Neuronal stem cell (in vitro differentiated cells): ENCODE results near the gene SLC25A11.

Experiments used
- DNase-seq: peaks from one replicate; pipeline ENCODE4 v3.0.0-alpha.2; 2013; ENCODE audit warnings: low spot score
- H2AFZ ChIP-seq: one replicate; pipeline ENCODE4 v1.6.1; 2013; ENCODE audit warnings: mild to moderate bottlenecking, low read length, inconsistent platforms
- H2AK5ac ChIP-seq: 2 replicates; pipeline ENCODE4 v1.6.1; 2013; ENCODE audit warnings: low read depth, mild to moderate bottlenecking, inconsistent platforms, low read length, moderate library complexity, mixed read lengths
- H2BK120ac ChIP-seq: 2 replicates; pipeline ENCODE4 v1.6.1; 2013; ENCODE audit warnings: low read depth, mild to moderate bottlenecking, inconsistent platforms, low read length, moderate library complexity, mixed read lengths
- H2BK12ac ChIP-seq: one replicate; pipeline ENCODE4 v1.6.1; 2013; ENCODE audit warnings: low read length, inconsistent platforms
- H2BK15ac ChIP-seq: 2 replicates; pipeline ENCODE4 v1.6.1; 2013; ENCODE audit warnings: mild to moderate bottlenecking, low read length, inconsistent platforms, mixed read lengths
- H2BK5ac ChIP-seq: one replicate; pipeline ENCODE4 v1.6.1; 2013; ENCODE audit warnings: inconsistent platforms, mild to moderate bottlenecking, low read length, moderate library complexity
- H3K14ac ChIP-seq: one replicate; pipeline ENCODE4 v1.6.1; 2013; ENCODE audit warnings: low read length, inconsistent platforms
- H3K18ac ChIP-seq: 2 replicates; pipeline ENCODE4 v1.6.1; 2013; ENCODE audit warnings: low read length, inconsistent platforms
- H3K23ac ChIP-seq: 2 replicates; pipeline ENCODE4 v1.6.1; 2013; ENCODE audit warnings: low read depth, mild to moderate bottlenecking, mixed read lengths, low read length, inconsistent platforms; ENCODE audit not compliant: poor library complexity
- H3K27ac ChIP-seq: replicated peaks from 3 replicates; pipeline ENCODE4 v1.5.1; 2013; ENCODE audit warnings: low read length, inconsistent platforms
- H3K27me3 ChIP-seq, 3 experiments: 2 replicates each; pipeline ENCODE4 v1.6.1; 2013; ENCODE audit warnings: low read length in 3 of 3, mild to moderate bottlenecking in 2 of 3, inconsistent platforms in 1 of 3, low read depth in 1 of 3, mixed read lengths in 1 of 3, moderate library complexity in 1 of 3; ENCODE audit not compliant: control insufficient read depth in 3 of 3, insufficient read depth in 3 of 3
- H3K36me3 ChIP-seq, 2 donors: replicated peaks in 1 of 2; 2 replicates each; pipeline ENCODE4 v1.6.1; 2013; ENCODE audit warnings: low read length in 2 of 2; ENCODE audit not compliant: control insufficient read depth in 2 of 2, insufficient read depth in 2 of 2
- H3K4ac ChIP-seq: 2 replicates; pipeline ENCODE4 v1.6.1; 2013; ENCODE audit warnings: inconsistent platforms, mild to moderate bottlenecking, low read length, moderate library complexity
- H3K4me1 ChIP-seq, 2 donors: 1 replicate in 1 of 2; 2 replicates in 1 of 2; pipeline ENCODE4 v1.6.1; 2013; ENCODE audit warnings: low read length in 2 of 2, low read depth in 1 of 2; ENCODE audit not compliant: control insufficient read depth in 2 of 2, insufficient read depth in 1 of 2
- H3K4me2 ChIP-seq: one replicate; pipeline ENCODE4 v1.6.1; 2013; ENCODE audit warnings: mild to moderate bottlenecking, low read length, inconsistent platforms; ENCODE audit not compliant: insufficient read depth, poor library complexity, severe bottlenecking
- H3K4me3 ChIP-seq, 2 donors: 2 replicates each; pipeline ENCODE4 v1.5.1; 2013; ENCODE audit warnings: low read length in 2 of 2, mild to moderate bottlenecking in 2 of 2, inconsistent platforms in 1 of 2, moderate library complexity in 1 of 2
- H3K79me1 ChIP-seq: one replicate; pipeline ENCODE4 v1.6.1; 2013; ENCODE audit warnings: low read depth, mild to moderate bottlenecking, inconsistent platforms, low read length, moderate library complexity
- H3K9ac ChIP-seq: one replicate; pipeline ENCODE4 v1.6.1; 2013; ENCODE audit warnings: mild to moderate bottlenecking, low read depth, low read length, inconsistent platforms; ENCODE audit not compliant: poor library complexity
- H3K9me3 ChIP-seq, 2 donors: replicated peaks in 1 of 2; 2 replicates each; pipeline versions ENCODE3 to v1.6.1; 2013; ENCODE audit warnings: low read length in 2 of 2, mild to moderate bottlenecking in 2 of 2, inconsistent platforms in 1 of 2, low read depth in 1 of 2, mixed read lengths in 1 of 2, moderate library complexity in 1 of 2; ENCODE audit not compliant: control insufficient read depth in 2 of 2, insufficient read depth in 1 of 2
- H4K8ac ChIP-seq: one replicate; pipeline ENCODE4 v1.6.1; 2013; ENCODE audit warnings: low read depth, mild to moderate bottlenecking, inconsistent platforms, low read length, moderate library complexity
- H4K91ac ChIP-seq: one replicate; pipeline ENCODE4 v1.6.1; 2013; ENCODE audit warnings: low read length, low read depth, mild to moderate bottlenecking, inconsistent platforms; ENCODE audit not compliant: poor library complexity
- WGBS, 2 donors: extraction: QIAGEN DNeasy Blood & Tissue Kit; methylation state at CpG; one replicate each; pipeline ENCODE4 v1.1.7; 2013; ENCODE audit warnings: missing lambda C conversion rate in 2 of 2, mixed read lengths in 1 of 2; ENCODE audit not compliant: insufficient read length in 2 of 2, insufficient replicate concordance in 1 of 2; ENCODE audit errors: extremely low coverage in 2 of 2; 5-methylcytosine and 5-hydroxymethylcytosine counted together

SLC25A11 gene

GRCh38 chr17:4946312-4946976 is 6.6 kb upstream of the SLC25A11 start:
- H3K36me3 ChIP-seq, result peaks cover 40 to 56% of the 10 kb centered on the region in 2 donors
- no peak overlapping the region for H2BK15ac ChIP-seq
- no peak overlapping the region for H2AFZ ChIP-seq
- DNase-seq, result no peak
- no peak overlapping the region for H3K18ac ChIP-seq
- H2BK120ac ChIP-seq, result no peak overlapping the region
- peaks cover 13 to 17% of the 10 kb centered on the region in 2 donors for H3K4me1 ChIP-seq
- H3K23ac ChIP-seq, result no peak overlapping the region
- no peak overlapping the region for H4K91ac ChIP-seq
- no peak overlapping the region for H3K4ac ChIP-seq
- H3K27ac ChIP-seq, result no peak overlapping the region
- no peak overlapping the region for H2AK5ac ChIP-seq
- H3K9ac ChIP-seq, result peak overlapping the region; percentile 12
- H2BK5ac ChIP-seq, result no peak overlapping the region
- no peaks in the 10 kb centered on the region for H3K27me3 ChIP-seq
- peak overlapping the region; percentile 71 for H3K4me2 ChIP-seq
- H3K4me3 ChIP-seq, result peak overlapping the region in 1 of 2 donors; percentile 100
- H3K9me3 ChIP-seq, result no peaks in the 10 kb centered on the region
- no CpG with 5 or more reads among the region's 16 CpGs for WGBS, 2 donors
- peaks cover 9% of the 10 kb centered on the region for H3K79me1 ChIP-seq
- no peak overlapping the region for H3K14ac ChIP-seq
- H4K8ac ChIP-seq, result no peak overlapping the region
- no peak overlapping the region for H2BK12ac ChIP-seq

- no peak overlapping the region for H2BK12ac ChIP-seq
- no peak overlapping the region for H2AK5ac ChIP-seq
- H3K27ac ChIP-seq, result no peak overlapping the region
- no peak overlapping the region for H2BK15ac ChIP-seq
- no peak overlapping the region for H3K23ac ChIP-seq
- peaks cover 11 to 15% of the 10 kb centered on the region in 2 donors for H3K4me1 ChIP-seq
- H3K18ac ChIP-seq, result no peak overlapping the region
- peaks cover 9% of the 10 kb centered on the region for H3K79me1 ChIP-seq
- H3K9me3 ChIP-seq, result no peaks in the 10 kb centered on the region
- no peak overlapping the region for H3K4ac ChIP-seq
- H3K4me2 ChIP-seq, result peak overlapping the region; percentile 12
- H3K14ac ChIP-seq, result no peak overlapping the region
- DNase-seq, result no peak
- H2BK5ac ChIP-seq, result no peak overlapping the region
- no peak overlapping the region for H2BK120ac ChIP-seq
- no CpG with 5 or more reads among the region's 4 CpGs for WGBS, 2 donors
- peaks cover 40 to 56% of the 10 kb centered on the region in 2 donors for H3K36me3 ChIP-seq
- H3K27me3 ChIP-seq, result no peaks in the 10 kb centered on the region
- no peak overlapping the region for H3K9ac ChIP-seq
- H4K91ac ChIP-seq, result no peak overlapping the region
- H2AFZ ChIP-seq, result no peak overlapping the region
- H4K8ac ChIP-seq, result no peak overlapping the region
- H3K4me3 ChIP-seq, result peak overlapping the region in 1 of 2 donors; percentile 100
Observed at GRCh38 chr17:4945944-4946280, 6.1 kb upstream of the SLC25A11 start.

DNA sequence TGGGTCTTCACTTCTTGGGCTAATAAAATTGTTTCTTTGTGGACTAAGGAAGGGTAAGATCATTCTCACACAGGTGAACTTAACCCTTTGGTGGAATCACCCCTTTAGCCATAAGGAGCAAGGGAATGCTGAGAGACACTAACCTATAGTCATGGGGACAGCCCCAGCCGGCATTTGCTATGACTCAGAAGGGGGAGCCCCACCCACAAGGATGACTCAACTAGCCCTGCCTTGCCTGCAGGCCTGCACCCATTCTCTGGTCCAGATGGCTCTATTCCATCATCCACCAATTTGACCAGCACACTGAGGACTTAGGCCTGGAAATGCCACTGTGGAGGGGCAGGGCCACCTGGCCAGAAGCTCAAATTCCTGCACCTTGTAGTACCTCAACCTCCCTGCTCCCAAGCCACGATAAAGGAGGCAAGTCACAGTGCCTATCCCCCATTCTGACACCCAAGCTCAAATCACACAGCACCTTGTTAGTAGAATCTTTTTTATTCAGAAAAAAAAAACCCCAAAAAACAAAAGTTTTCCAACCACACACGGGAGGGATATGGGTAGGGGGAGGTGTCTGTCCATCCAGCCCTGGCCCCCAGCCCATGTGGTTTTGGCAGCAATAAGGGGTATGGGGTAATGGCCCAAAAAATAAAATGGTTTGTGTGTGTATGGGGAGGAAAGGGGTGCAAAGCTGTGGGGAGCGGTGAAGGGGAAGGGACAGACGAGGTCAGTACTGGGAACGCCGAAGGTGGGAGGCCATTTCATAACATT is 5.5 kb upstream of the SLC25A11 start:
- Histone ChIP-seq H3K14ac (no peak overlapping the region), H3K36me3 (peaks cover 40 to 56% of the 10 kb centered on the region in 2 donors), H3K27ac (peak overlapping the region; percentile 37)

GRCh38 chr17:4944554-4945175 is 4.8 kb upstream of the SLC25A11 start:
- DNase-seq, result no peak
- Histone ChIP-seq H2BK15ac (no peak overlapping the region), H3K4me3 (peak overlapping the region in 1 of 2 donors; percentile 9), H2BK12ac (no peak overlapping the region), H3K23ac (peak overlapping the region; percentile 12), H3K4me1 (peaks cover 11 to 12% of the 10 kb centered on the region in 2 donors), H2AFZ (no peak overlapping the region), H2AK5ac (no peak overlapping the region), H3K36me3 (peaks cover 40 to 56% of the 10 kb centered on the region in 2 donors), H3K14ac (no peak overlapping the region), H3K9ac (no peak overlapping the region), H4K91ac (no peak overlapping the region), H3K27ac (peak overlapping the region; percentile 19), H3K18ac (no peak overlapping the region), H3K27me3 (no peaks in the 10 kb centered on the region), H4K8ac (no peak overlapping the region), H3K4ac (no peak overlapping the region), H3K9me3 (no peaks in the 10 kb centered on the region), H2BK120ac (no peak overlapping the region), H3K79me1 (peaks cover 14% of the 10 kb centered on the region), H3K4me2 (no peak overlapping the region), H2BK5ac (no peak overlapping the region)
- no CpG with 5 or more reads among the region's 8 CpGs for WGBS, 2 donors

More for the DNA sequence above, 5.5 kb upstream of the SLC25A11 start:
- no peak overlapping the region for H4K91ac ChIP-seq
- no peak overlapping the region for H2BK15ac ChIP-seq
- peak overlapping the region; percentile 17 for H2AK5ac ChIP-seq
- no peak overlapping the region for H2BK12ac ChIP-seq
- H3K4me2 ChIP-seq, result no peak overlapping the region
- no peak overlapping the region for H3K4ac ChIP-seq
- no peak overlapping the region for H3K4me3 ChIP-seq
- no peak overlapping the region for H3K9ac ChIP-seq
- H2AFZ ChIP-seq, result no peak overlapping the region
- H2BK5ac ChIP-seq, result peak overlapping the region; percentile 85
- H2BK120ac ChIP-seq, result no peak overlapping the region
- peaks cover 14% of the 10 kb centered on the region for H3K79me1 ChIP-seq
- WGBS, 2 donors, result no CpG with 5 or more reads among the region's 7 CpGs
- H4K8ac ChIP-seq, result peak overlapping the region; percentile 54
- H3K9me3 ChIP-seq, result no peaks in the 10 kb centered on the region
- no peak for DNase-seq
- H3K18ac ChIP-seq, result no peak overlapping the region
- H3K27me3 ChIP-seq, result no peaks in the 10 kb centered on the region
- H3K4me1 ChIP-seq, result peaks cover 11 to 13% of the 10 kb centered on the region in 2 donors
- peak overlapping the region; percentile 62 for H3K23ac ChIP-seq
